HG03378 (cell line): ENCODE data around the gene FAM107A.
A peak's percentile ranks its signal among the peaks of the same experiment; 100 is the strongest.
"Not testable (repeated sequence)": the region's sequence is repeated elsewhere in the genome, so short reads cannot be mapped to it uniquely, and the experiment has no call there.

Experiments used
- ATAC-seq: cut with Tn5 transposase; IDR thresholded peaks from one replicate; pipeline ENCODE4 v1.9.1; 2021; ENCODE audit warnings: mild to moderate bottlenecking, moderate library complexity; ENCODE audit not compliant: unreplicated experiment

The FAM107A gene

DNA sequence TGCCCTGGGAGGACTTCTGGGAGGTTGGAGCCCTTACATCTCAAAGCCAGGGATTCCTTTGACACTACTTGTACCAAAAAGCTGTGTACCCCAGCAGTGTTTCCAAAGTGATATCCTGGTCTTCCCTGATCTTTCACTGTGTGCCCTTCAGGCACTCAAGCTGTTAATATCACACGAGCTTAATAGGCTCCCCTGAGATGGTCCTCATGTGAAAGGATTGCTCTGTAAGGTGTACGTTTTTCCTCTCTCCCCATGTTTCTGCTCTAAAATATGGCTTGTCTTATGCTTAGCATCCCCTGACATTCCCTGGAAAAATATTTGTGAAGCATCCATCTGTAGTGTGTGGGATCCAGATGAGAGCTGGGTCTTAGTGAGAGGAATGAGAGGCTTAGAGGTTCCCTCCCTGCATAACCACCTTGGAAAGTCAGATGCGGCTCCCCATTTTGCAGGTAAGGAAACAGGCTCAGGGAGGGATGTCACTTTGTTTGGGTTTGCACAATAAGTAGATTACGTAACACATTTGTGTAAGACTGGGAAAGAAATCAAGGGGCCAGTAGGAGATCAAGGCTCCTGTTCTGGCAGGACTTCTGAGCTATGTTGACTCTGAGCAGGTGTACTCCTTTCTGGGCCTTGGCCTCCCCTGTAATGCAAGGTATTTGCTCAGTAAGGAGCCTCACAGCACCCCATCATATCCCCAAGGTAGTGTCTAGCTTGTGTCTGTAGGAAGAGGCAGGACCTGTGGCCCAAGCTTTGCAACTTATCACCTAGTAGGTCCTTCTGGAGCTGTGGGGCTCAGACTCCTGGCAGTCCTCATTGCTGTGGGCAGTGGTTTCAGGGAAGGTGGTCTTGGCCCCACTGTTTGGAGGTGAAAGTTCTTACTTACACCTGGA lies 39.5 kb downstream of the FAM107A start:
- ATAC-seq: no peak

DNA sequence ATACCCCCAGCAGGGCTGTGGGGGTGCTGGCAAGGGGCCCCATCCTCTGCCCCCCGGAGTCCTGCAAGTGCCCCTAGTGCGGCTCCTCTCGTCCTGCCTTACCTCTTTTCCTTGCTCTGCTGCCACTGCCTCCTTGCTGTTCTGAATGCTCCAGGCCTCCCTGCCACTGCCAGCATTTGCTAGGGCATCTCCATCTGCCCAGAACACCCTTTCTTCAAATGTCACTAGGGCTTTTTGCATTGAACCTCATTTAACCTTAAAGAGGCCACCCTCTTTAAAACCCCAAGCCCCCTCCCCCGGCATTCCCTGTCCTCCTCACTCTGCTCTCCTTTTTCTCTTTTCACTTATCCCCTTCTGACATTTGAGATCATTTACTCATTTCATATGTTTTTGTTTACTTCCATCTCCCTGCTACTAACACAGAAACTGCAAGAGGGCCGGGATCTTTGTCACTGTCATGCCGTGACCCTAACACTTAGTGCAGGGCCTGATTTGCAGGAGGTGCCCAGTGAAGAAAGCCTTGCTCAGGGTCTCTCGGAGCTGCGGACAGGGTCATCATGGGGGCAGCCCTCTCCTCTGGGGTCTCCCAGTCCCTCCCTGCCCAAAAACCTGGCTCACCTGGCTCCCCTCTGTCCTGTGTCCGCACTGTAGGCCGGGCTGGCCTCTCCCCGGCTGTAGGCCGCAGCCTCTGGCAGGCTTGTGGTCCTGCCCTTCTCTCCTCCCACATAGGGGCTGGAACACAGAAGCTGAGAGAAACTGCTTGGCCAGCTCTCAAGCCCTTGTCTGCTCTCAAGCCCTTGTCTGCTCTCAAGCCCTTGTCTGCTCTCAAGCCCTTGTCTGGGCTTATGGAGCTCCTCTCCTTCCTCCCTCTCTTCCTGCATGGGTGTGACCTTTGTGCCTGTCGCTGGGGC lies 40.4 kb downstream of the FAM107A start, which contains the start of gene ACOX2:
Gene ACOX2 (minus strand): TSS at position 690 of the 911 bp plus-strand sequence. CDS start 2,084 bp downstream, outside the sequence.
- no peak for ATAC-seq

DNA sequence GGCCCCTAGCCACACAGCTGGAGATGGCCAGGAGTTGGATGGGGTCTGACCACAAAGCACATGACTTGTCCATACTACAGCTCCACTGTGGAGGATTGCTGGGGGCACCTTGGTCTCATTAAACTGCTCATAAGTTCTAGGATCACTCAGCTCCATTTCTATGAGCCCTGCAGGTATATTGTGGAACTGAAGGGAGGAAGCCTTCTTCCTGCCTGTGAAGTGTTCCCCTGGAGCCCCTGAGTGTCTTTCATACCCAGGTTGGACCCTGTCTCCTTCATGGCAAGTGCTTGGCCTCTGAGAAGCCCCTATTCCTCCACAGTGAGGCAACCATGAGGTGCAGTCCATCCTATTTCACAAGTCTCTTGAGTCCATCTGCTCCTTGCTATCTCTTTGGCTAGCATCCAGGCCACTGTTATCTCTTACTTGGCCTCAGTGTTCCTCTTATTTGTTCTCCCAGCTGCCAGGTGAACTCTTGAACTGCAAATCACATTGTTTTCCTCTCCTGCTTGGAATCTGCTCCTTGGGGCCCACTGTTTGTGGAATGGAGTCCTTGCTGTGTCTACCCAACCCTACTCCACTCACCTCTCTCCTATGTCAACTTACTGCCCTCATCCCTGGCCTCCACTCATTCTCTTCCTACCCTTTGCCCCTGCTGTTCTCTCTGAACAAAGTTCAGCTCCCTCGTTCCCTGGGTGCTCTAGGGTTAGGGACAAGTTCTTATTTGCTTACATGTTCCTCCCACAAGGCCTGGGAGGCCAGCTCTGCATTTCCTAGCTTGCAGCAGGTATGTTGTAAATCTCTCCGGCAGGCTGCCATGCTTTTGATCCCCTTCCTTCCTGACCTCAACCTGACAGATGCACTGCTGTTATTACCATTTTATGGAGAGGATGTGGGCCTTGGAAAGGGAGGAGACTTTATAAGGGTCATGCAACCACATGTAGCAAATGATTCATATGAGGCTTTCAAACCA lies 41.4 kb downstream of the FAM107A start:
- ATAC-seq: no peak

DNA sequence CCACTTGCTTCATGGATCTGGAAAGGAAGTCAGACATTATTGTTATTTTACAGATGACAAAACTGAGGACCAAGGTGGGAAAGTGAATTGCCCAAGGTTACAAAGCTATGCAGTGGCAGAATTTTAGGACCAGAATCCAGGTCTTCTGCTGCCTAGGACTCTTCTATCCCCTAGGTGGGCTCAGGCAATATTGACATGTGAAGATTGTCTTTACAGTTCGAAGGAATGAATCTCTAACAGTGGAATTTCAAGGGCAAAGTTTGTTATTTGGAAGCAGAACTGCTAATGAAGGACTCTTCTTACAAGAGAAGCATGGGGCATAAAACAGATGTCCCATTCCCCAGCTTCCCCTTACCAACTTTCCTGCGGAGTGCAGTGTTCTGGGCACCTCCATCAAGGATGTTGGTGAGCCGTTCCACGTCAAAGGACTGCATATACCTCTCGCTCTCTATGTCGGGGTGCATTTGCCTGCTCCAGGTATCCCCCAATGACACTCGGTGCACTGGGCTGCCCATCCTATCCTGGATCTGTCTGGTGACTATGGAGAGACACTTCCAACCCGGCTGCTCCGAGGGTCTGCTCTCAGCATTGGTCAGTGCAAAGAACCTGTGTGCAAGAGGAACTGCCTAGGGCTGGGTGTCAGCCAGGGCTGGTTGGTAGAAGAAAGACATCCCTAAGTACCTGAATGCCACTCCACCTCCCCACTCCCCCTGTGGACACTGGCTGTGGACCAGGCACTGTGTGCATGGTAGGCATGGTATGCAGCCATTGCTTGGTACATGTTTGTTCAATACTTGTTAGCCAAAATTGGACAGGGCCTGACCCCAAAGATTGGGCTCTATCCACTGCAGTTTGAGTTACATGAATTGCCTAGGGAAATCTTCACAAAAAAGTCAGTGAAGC lies 42.3 kb downstream of the FAM107A start:
- ATAC-seq: no peak

DNA sequence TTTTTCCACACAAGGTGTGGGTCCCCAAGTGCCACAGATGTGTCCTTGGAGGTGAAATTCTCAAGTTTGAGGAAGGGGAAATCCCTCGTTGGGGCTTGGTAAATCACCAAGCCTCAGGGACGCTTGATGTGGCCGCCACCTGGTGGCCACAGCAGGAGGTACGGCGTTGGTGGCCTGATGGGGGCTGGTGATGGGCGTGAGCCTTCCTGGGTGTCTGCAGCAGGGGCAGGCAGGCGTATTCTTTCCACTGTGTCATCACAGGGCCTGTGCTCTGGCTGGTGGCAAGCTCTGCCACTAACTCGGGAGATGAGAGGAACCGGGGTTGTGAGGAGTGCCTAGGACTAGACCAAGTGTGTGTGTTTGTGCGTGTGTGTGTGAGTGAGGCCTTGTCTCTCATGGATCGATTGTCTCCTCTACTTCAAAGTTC lies 44.4 kb downstream of the FAM107A start:
- ATAC-seq: peak; percentile 78

DNA sequence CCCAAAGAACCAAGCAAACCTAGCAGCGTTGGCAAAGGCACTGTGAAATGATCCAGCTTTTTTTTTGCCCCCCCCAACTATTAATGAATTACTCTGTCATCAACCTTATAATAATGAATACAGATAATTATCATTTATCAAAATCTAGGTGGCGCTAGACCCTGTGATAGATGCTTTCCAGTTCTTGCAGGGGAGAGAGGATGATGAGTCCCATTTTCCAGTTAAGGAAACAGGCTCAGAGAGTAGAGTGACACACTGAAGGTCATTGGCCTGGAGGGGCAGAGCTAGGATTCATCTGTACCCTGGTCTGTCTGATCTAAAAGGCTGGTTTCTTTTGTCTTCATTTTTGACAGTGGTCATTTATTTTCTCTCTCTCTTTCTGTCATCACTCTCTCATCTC lies 45.2 kb downstream of the FAM107A start:
- no peak for ATAC-seq

DNA sequence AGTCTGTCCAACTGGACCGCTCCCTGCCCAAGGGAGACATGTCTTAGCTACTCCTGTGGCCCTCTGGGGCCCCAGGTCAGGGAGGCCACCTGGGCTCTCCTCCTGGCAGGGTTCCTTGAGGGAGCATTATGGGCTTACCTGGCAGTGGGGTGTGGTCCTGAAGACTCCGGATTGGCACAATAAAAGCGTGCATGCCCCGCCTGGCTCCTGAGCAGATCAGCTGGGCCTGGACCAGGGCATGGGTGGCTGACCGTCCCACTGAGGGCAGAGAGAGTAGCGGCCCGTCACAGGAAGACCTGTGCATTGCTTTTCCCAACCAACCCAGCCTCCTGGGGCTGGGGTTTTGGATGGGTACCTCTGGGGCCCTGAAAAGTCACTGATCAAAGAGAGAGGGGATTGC lies 45.6 kb downstream of the FAM107A start:
- ATAC-seq: no peak

DNA sequence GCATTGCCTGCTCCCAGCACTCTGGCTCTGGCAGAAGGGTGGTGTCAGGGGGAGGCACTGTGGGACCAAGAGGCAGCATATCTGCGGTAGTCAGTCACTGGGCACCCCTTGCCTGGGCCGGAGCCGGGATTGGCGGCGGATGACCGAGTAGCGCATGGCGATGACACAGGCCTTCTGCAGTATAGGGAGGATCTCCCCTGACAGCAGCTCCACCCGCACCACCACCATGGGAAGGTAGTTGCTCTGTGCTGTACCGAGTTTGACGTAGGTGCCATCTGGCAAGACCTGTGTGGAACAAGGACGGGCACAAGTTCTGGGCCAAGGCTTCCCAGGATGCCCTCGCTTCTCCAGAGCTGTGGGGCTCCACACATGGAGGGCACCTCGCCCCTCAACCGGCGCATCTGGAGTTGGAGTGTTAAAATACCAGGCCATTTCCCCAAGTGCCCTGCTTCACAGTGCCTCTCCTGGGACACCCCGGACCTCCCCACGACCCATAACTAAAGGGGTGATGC lies 46.8 kb downstream of the FAM107A start:
- ATAC-seq: no peak

DNA sequence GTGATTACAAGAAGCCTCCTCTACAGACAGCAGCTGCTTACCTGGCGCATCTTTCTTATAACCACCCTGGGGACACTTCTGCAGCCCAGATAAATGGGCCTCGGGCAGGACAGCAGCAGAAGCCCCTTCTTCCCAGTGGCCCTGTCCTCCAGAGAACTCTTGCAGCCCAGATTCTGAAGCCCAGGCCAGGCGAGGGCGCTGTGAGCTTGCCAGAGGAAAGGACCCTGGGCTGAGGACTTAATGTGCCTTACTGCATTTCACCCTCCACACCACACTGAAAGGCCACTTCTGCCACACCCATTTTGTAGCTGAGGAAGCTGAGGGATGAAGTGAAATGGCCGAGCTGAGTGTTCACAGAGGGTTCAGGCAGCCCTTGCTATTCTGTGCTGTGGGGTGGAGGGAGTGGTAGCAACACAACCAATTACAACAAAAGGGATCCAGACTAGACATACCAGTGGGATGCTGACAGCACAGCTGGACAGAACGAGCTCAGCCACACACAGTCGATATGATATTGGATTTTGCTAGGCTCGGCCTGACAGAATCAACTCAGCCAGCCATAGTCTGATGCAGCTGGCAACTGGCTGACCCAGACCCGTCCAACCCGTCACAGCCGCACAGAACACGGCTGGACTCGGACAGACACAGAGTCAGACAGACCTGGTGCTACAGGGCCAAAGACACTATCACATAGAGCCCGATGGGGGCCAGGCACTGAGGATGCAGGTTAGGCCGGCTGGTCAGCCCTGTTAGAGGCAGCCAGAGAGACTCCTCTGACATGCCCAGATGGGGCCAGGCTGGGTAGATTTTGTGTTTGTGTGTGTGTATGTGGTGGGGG lies 47.5 kb downstream of the FAM107A start:
- ATAC-seq: no peak

DNA sequence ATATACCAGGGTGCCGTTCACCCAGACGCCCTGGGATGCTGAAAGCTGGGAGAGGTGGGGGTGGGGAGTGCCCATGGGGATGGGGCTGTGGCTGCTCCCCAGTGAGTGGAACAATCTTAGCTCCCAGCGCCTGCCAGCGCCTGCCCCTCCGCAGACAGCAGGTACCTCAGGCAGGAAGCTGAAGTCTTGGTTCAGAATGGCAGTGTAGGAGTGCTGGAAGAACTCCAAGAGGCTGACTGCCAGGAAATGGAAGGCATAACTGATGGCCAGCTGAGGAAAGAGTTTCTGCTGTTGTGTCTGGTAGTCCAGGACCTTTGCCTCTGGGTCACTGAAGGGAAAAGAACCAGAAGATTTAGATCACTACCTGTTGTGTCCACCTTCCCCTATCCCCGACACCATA lies 48.6 kb downstream of the FAM107A start:
- ATAC-seq: no peak

DNA sequence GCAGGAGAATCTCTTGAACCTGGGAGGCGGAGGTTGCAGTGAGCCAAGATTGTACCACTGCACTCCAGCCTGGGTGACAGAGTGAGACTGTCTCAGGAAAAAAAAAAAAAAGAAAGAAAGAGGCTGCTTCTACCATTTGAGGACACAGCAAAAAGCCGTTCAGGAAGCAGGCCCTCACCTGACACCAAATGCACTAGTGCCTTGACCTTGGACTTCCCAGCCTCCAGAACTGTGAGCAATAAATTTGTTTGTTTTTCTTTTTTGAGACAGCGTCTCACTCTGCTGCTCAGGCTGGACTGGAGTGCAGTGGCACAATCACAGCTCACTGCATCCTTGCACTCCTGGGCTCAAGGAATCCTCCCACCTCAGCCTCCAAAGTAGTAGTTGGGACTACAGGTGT lies 49.8 kb downstream of the FAM107A start:
- ATAC-seq: not testable (repeated sequence)

DNA sequence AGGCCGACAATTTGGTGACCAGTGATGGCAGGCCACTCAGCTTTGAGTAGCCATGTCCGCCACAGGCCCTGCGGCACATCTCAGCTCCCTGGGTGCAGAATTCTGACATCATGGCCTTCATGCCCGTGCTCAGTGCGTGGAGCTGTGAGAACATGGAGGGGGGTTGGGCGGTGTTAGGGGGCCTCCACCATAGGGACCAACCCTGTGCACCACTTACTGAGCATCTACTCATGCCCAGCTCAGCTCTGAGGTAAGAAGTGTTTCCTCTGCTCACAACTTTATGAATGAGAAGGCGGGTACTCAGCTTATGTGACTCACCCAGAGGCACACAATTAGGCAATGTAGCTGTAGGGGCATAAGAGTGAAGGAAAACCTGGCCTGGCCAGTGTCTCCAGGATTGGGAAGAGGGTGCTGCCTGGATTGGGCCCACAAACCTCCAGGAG lies 50.7 kb downstream of the FAM107A start:
- no peak for ATAC-seq

DNA sequence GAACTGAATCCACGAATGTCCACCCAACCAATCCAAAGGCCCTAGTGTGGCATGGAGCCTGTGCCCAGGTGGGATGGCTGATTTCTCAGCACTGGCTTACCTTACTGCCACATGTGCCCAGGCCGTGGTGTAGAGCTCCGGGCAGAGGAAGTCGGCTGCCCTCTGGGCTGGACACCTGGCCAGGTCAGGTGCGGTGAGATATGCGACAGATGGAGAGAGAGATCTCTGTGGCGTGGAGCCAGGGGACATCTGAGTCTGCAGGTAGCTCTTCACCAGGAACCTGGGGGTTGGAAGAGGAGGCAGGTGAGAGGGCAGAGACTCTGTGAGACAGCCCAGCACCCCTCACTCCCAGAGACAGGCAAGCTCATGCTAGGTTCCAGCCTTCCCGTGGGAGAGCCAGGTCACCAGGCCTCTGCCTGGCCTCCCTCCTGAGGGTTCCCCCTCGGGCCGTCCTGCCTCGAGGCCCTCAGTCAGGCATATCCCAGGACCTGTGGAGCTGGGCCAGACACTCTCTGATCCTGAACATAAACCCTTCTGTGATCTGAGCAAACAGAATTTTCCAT lies 52.8 kb downstream of the FAM107A start:
- no peak for ATAC-seq

DNA sequence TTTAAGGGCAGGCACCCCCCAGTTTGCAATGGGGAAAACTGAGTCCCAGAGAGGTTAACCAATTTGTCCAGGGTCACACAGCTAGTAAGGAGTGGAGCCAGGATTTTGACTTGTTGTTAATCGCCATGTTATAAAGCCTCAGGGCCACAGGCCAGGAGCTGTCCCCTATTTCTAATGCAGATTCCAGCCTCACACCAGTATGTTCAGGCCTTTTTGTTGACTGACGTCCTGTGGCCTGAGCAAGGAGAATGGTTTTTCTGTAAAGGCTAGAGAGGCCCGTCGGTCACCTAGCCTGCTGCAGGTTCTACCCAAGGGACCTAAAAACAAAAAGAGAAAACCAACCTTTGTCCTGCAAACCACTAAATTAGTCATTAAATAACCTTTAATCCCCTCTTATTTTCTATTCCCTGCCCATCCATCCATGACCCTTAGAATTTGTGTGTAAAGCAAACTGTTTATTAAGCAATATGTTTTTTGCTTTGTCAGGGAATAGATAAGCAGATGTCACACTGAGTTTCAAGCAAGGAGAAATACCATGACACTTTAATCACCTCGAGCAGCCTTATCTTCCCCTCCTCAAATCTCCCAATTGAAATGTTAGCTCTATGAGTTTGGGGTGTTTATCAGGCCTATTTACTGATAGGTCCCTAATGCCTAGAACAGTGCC lies 54.3 kb downstream of the FAM107A start:
- ATAC-seq: no peak

DNA sequence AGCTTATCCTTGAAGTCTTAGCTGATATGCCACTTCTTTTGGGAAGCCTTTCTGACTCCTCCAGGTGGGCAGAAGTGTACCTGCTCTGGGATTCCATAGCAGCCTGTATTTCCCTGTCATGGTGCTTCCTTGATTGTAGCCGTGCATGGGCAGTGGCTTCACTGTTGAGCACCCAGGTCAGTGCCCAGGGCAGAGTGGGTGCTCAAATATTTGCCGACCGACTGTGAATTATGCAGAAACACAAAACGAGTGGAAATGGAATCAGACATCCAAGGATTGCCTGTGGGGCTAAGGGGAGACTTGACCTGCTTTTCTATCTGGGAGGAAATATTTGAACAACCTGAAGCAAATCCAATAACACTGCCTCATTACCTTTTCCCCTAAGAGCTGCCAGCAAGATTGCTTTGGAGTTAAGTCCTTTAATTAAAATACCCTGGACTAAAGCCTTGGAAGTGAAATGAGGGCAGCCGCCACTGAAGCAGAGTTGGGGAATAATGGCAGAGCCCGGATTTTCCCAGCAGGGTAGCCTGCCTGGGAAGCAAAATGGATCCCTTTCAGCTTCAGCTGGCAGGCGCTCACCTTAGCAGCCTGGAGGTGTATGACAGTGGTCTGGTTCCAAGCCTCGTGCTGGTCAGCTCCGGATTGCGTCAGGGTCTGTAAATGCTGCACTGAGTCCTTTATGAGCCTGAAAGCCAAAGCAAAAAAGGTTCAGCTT lies 55.1 kb downstream of the FAM107A start:
- no peak for ATAC-seq

DNA sequence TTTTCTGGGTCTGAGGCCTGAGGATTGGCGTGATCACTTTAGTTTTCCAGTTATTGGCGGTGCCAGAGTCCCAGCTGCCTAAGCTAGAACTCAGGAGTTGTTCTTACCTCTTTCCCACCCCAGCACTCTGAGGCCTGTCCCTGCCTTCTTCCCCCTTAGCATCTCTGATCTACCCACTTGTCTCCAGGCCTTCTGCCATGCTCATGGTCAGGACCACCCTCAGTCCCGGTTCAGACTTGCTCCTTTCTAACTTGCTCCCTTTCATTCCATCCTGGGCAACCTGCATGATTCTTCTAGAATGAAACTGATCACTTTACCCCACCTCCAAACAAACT lies 55.9 kb downstream of the FAM107A start:
- ATAC-seq: no peak
